Ovary (tissue), 9 donors: ENCODE data around the gene BCAP29. TPM values are rescaled to one million over a fixed set of nuclear protein-coding genes. Genes with fewer than 3 reads are reported as not detected.
A peak's percentile ranks its signal among the peaks of the same experiment; 100 is the strongest.

Experiments used
- DNase-seq, 5 donors: peaks; one replicate each; pipeline ENCODE4 v3.0.0-alpha.2; 2019 to 2020
- H3K27ac ChIP-seq, 2 donors: fragments of 200-600 bp; one replicate each; pipeline versions ENCODE4 v1.5.1 to v1.8.0; 2019 to 2022
- H3K27me3 ChIP-seq: fragments of 200-600 bp; one replicate; pipeline ENCODE4 v1.8.0; 2022
- H3K36me3 ChIP-seq: fragments of 200-600 bp; sonication (generic); one replicate; pipeline ENCODE4 v1.5.1; 2019
- H3K4me1 ChIP-seq: one replicate; pipeline ENCODE4 v1.8.1; 2013; ENCODE audit warnings: mild to moderate bottlenecking, moderate library complexity; ENCODE audit not compliant: insufficient read depth
- H3K4me3 ChIP-seq: fragments of 200-600 bp; sonication (generic); one replicate; pipeline ENCODE4 v1.5.1; 2017
- H3K9me3 ChIP-seq, 2 donors: fragments of 200-600 bp in 1 of 2; sonication (generic) in 1 of 2; one replicate each; pipeline versions ENCODE4 v1.5.1 to v1.8.1; 2013 to 2019; ENCODE audit warnings: mild to moderate bottlenecking in 1 of 2, moderate library complexity in 1 of 2
- EP300 ChIP-seq: sonication (generic); formaldehyde crosslinking; IDR thresholded peaks from one replicate; pipeline ENCODE4 v1.6.1; 2017; ENCODE audit warnings: antibody characterized with exemption
- POLR2A ChIP-seq: fragments of 450-650 bp; IDR thresholded peaks from one replicate; pipeline ENCODE4 v1.6.1; 2017; ENCODE audit warnings: antibody characterized with exemption, mild to moderate bottlenecking, moderate library complexity
- whole genome bisulfite sequencing, 3 donors: extraction: QIAGEN DNeasy Blood & Tissue Kit in 1 of 3; methylation state at CpG; one replicate each; pipeline versions ENCODE4 v1.1.5 to v1.1.7; 2013 to 2017; 5-methylcytosine and 5-hydroxymethylcytosine counted together
- intact Hi-C, 4 donors: fragments of 100-400 bp; cut with DNase I; formaldehyde crosslinking; loops; one replicate each; pipeline versions ENCODE4 v1.11.0 to v1.15.1; 2022 to 2023
- polyA plus RNA-seq, 2 donors: library from polyadenylated mRNA; stranded (reverse); fragments of 200-250 nt in 1 of 2; fragments of 350-450 nt in 1 of 2; fragmentation: Illumina TruSeq in 1 of 2; extraction: RNeasy Lipid Tissue Mini Kit (QIAGEN cat#74804) in 1 of 2; gene quantifications; one replicate each; pipeline ENCODE4 v1.2.3, GENCODE V29; 2013 to 2014
- total RNA-seq, 7 donors: library from RNA; depleted of rRNA in 2 of 7; stranded (reverse); fragments of >200 nt in 2 of 7; fragmentation: NEBNext Ultra II Directional in 3 of 7; extraction: Animal tissue kit (Norgen Biotek cat#: 25700) in 3 of 7; gene quantifications; one replicate each; pipeline versions ENCODE4 v1.1.0 to v1.2.4, GENCODE V29; 2016 to 2023
- TF ChIP-seq, protein P1 (sequence below), 3 donors: fragments of 450-650 bp in 2 of 3; fragments of 200-600 bp in 1 of 3; IDR thresholded peaks; one replicate each; pipeline versions ENCODE4 v1.5.1 to v1.8.0; 2016 to 2022; ENCODE audit warnings: antibody characterized with exemption in 3 of 3, mild to moderate bottlenecking in 1 of 3
- donor health status: DM: no; HTN: no; CAD: no; lungs with moderate emphysema.
- donor health status: DM: no; HTN: no; CAD: no.
- donor health status: Bipolar disorder and iron deficiency.
- donor health status: DM: yes; HTN: yes; CAD: no.
- donor health status: DM: no; HTN: no; CAD: no.
- donor health status: DM: yes; HTN: yes; CAD: no.

The BCAP29 gene
- total and polyA plus RNA-seq, 9 donors: 30.0 to 70.9 (median 42.5) TPM

DNA sequence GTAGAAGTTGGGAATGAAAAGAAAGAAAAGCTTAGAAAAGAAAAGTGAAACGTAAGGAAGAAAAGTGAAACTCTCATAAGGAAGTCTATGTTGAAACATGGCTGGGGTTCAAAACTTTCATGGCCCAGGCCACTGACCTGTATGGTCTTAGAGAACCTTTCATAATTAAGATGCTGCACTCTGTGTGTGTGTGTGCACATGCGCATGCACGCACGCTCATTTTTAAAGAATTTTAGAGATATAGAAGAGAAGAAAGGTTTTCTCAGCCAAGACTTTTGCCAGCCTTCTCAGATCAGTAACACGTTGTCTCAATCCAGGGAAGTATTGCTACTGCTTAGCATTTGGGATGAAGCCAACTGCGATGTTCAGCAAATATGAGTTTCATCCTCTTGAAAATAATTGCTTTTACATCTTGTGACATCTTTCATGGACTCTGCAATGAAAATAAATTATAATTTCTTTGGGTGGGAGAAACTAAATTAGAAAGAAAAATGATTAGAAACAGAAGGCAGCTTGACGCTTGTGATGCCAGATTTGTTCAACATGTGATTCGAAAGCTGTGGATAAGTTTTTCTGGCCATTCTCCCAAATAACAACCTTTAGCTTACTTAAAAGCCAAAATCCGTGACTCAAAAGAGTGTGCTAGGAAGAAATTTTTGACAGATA, 64.4 kb downstream of the BCAP29 start:
- DNase-seq: peak; percentile 27 to 57 (median 45)
- H3K36me3 ChIP-seq: no peaks in the 10 kb centered on the region
- intact Hi-C loops: no loop called here
- no peaks in the 10 kb centered on the region for H3K27me3 ChIP-seq
- H3K4me1 ChIP-seq: peaks cover 1% of the 10 kb centered on the region
- WGBS, 3 donors: 7 to 13% (median 7%) methylated on average over 9 of the region's 9 CpGs
- no peaks in the 10 kb centered on the region for H3K9me3 ChIP-seq
- no peak overlapping the region for H3K4me3 ChIP-seq
- TF ChIP-seq, protein P1, sequence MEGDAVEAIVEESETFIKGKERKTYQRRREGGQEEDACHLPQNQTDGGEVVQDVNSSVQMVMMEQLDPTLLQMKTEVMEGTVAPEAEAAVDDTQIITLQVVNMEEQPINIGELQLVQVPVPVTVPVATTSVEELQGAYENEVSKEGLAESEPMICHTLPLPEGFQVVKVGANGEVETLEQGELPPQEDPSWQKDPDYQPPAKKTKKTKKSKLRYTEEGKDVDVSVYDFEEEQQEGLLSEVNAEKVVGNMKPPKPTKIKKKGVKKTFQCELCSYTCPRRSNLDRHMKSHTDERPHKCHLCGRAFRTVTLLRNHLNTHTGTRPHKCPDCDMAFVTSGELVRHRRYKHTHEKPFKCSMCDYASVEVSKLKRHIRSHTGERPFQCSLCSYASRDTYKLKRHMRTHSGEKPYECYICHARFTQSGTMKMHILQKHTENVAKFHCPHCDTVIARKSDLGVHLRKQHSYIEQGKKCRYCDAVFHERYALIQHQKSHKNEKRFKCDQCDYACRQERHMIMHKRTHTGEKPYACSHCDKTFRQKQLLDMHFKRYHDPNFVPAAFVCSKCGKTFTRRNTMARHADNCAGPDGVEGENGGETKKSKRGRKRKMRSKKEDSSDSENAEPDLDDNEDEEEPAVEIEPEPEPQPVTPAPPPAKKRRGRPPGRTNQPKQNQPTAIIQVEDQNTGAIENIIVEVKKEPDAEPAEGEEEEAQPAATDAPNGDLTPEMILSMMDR (IDR thresholded peaks at IDR 0.05): no peak
- TF ChIP-seq POLR2A (no peak), EP300 (no peak)
- peak overlapping the region in 1 of 2 donors; percentile 51 for H3K27ac ChIP-seq

DNA sequence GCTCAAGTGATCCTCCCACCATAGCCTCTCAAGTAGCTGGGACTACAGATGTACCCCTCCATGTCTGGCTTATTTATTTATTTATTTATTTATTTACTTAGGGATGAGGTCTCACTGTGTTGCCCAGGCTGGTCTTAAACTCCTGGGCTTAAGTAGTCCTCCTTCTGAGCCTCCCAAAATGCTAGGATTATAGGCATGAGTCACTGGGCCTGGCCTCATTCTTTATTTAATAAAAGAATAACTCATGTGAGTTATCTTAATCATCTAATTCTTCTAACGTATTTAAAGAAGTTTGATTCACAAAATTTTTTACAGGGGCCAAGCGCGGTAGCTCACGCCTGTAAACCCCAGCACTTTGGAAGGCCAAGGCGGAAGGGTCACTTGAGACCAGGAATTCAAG, 72.6 kb downstream of the BCAP29 start:
- WGBS, 3 donors: 93 to 98% (median 96%) methylated on average over 5 of the region's 5 CpGs
- H3K9me3 ChIP-seq: peaks cover 0 to 3% of the 10 kb centered on the region in 2 donors
- TF ChIP-seq, protein P1 (IDR thresholded peaks at IDR 0.05): no peak
- no peak for TF ChIP-seq EP300
- no peak for TF ChIP-seq POLR2A
- H3K27ac ChIP-seq: no peak overlapping the region
- intact Hi-C loops: no loop called here
- H3K27me3 ChIP-seq: no peaks in the 10 kb centered on the region
- H3K36me3 ChIP-seq: no peaks in the 10 kb centered on the region
- no peak for DNase-seq
- no peaks in the 10 kb centered on the region for H3K4me1 ChIP-seq
- H3K4me3 ChIP-seq: no peak overlapping the region

DNA sequence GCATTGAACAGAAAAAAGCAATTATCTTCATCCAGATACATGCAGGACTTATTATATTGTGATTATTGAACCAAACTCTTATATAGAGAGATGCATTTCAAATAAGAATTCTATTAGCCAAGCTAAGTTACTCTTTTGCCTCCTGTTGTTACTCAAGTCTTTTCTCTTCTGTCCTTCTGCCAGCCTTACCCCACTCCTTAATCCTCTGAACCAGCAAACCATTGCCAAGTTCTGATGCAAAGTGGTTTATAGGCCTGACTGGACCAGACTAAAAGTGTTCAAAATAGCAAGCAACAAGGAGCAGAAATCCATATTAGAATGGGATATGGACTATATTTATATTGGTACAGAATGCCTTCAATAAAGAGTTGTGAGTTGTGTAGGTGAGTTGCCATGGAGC, 78.4 kb downstream of the BCAP29 start:
- Histone ChIP-seq H3K27ac (no peak overlapping the region), H3K27me3 (no peaks in the 10 kb centered on the region), H3K9me3 (no peaks in the 10 kb centered on the region), H3K4me3 (no peak overlapping the region), H3K4me1 (peaks cover 9% of the 10 kb centered on the region), H3K36me3 (no peaks in the 10 kb centered on the region)
- intact Hi-C loops: no loop called here
- DNase-seq: no peak
- TF ChIP-seq, protein P1 (IDR thresholded peaks at IDR 0.05): no peak
- no peak for TF ChIP-seq EP300
- no peak for TF ChIP-seq POLR2A

DNA sequence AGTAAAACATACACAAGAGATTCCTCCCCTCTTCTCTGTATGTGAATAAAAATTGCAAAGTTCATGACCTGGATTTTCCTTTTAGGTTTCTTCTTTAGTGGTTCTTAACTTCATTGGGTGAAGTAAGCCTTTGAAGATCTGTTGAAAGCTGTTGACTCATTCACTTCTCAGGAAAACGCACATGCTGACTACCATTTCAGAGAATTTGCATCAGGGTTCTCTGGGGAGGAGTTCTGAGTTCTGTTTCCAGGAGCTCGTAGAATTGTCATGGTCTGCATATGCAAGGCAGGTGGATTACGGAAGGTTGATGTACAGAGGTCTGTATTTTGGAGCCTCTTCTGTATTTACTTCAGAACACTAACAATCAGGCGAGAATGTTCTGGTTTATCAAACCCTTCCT, 79.6 kb downstream of the BCAP29 start:
- 90 to 92% (median 91%) methylated on average over 4 of the region's 4 CpGs for WGBS, 3 donors

More for the DNA sequence above, 79.6 kb downstream of the BCAP29 start:
- Histone ChIP-seq H3K4me1 (peaks cover 9% of the 10 kb centered on the region), H3K27me3 (no peaks in the 10 kb centered on the region), H3K4me3 (no peak overlapping the region), H3K27ac (no peak overlapping the region), H3K36me3 (no peaks in the 10 kb centered on the region), H3K9me3 (no peaks in the 10 kb centered on the region)
- TF ChIP-seq POLR2A (no peak), EP300 (no peak)
- TF ChIP-seq, protein P1 (IDR thresholded peaks at IDR 0.05): no peak
- no peak for DNase-seq
- intact Hi-C loops: no loop called here
